HuH-7.5 (cell line): Measurements from ENCODE around the gene NPAS3.

Source experiments
- DNase-seq: peaks from one replicate; pipeline ENCODE4 v3.0.0; 2011; ENCODE audit warnings: low spot score

Gene NPAS3

GRCh38 chr14:33793398-33794110 is 854.9 kb downstream of the NPAS3 start:
- DNase-seq: no peak

- no peak for DNase-seq
Observed at GRCh38 chr14:33794791-33795305, 856.2 kb downstream of the NPAS3 start.

- DNase-seq: no peak
Observed at GRCh38 chr14:33796356-33796755, 857.7 kb downstream of the NPAS3 start.

- DNase-seq: no peak
Observed at GRCh38 chr14:33799705-33800570, 861.3 kb downstream of the NPAS3 start.

- no peak for DNase-seq
Observed at GRCh38 chr14:33800735-33801163, 862.1 kb downstream of the NPAS3 start.

- DNase-seq: no peak
Observed at GRCh38 chr14:33802737-33803136, 864.1 kb downstream of the NPAS3 start.

- no peak for DNase-seq
Observed at GRCh38 chr14:33805593-33805992, 866.9 kb downstream of the NPAS3 start.

GRCh38 chr14:33806905-33807304 is 868.2 kb downstream of the NPAS3 start:
- DNase-seq: no peak

- DNase-seq: no peak
Observed at GRCh38 chr14:33808187-33808586, 869.5 kb downstream of the NPAS3 start.

GRCh38 chr14:33809396-33809981 is 870.8 kb downstream of the NPAS3 start:
- no peak for DNase-seq

GRCh38 chr14:33810308-33810707 is 871.6 kb downstream of the NPAS3 start:
- DNase-seq: no peak

GRCh38 chr14:33811721-33812120 is 873.0 kb downstream of the NPAS3 start:
- no peak for DNase-seq

- DNase-seq: no peak
Observed at GRCh38 chr14:33812181-33812580, 873.5 kb downstream of the NPAS3 start.

GRCh38 chr14:33812601-33813000 is 873.9 kb downstream of the NPAS3 start:
- DNase-seq: no peak

- DNase-seq: no peak
Observed at GRCh38 chr14:33814010-33814409, 875.3 kb downstream of the NPAS3 start.

GRCh38 chr14:33833706-33834465 is 895.2 kb downstream of the NPAS3 start:
- DNase-seq: no peak

- DNase-seq: no peak
Observed at GRCh38 chr14:33834466-33835260, 896.0 kb downstream of the NPAS3 start.

- DNase-seq: no peak
Observed at GRCh38 chr14:33835261-33835655, 896.6 kb downstream of the NPAS3 start.

- no peak for DNase-seq
Observed at GRCh38 chr14:33835677-33836076, 897.0 kb downstream of the NPAS3 start.

- no peak for DNase-seq
Observed at GRCh38 chr14:33836203-33836899, 897.7 kb downstream of the NPAS3 start.
